H9 (cell line): ENCODE results near the gene LRRC27. TPM values are rescaled to one million over a fixed set of nuclear protein-coding genes. Genes with fewer than 3 reads are reported as not detected.

ENCODE experiments used
- DNase-seq: peaks from one replicate; pipeline ENCODE4 v3.0.0-alpha.2; 2017
- H2AFZ ChIP-seq: one replicate; pipeline ENCODE4 v1.6.1; 2013; ENCODE audit warnings: mild to moderate bottlenecking, low read length, control low read depth, moderate library complexity
- H2AK5ac ChIP-seq: 2 replicates; pipeline ENCODE4 v1.6.1; 2013; ENCODE audit warnings: low read length, control low read depth, mixed read lengths; ENCODE audit not compliant: insufficient read length
- H2BK120ac ChIP-seq: one replicate; pipeline ENCODE4 v1.6.1; 2013; ENCODE audit warnings: low read depth, mild to moderate bottlenecking, low read length, control low read depth, inconsistent platforms; ENCODE audit not compliant: poor library complexity, severe bottlenecking
- H2BK12ac ChIP-seq: 2 replicates; pipeline ENCODE4 v1.6.1; 2013; ENCODE audit warnings: low read length, control low read depth, mixed read lengths, low read depth; ENCODE audit not compliant: insufficient read length
- H2BK15ac ChIP-seq: 2 replicates; pipeline ENCODE4 v1.6.1; 2013; ENCODE audit warnings: low read depth, low read length, control low read depth
- H2BK20ac ChIP-seq: one replicate; pipeline ENCODE4 v1.6.1; 2013; ENCODE audit warnings: low read depth, mild to moderate bottlenecking, low read length, control low read depth, inconsistent platforms; ENCODE audit not compliant: poor library complexity, severe bottlenecking
- H2BK5ac ChIP-seq: 2 replicates; pipeline ENCODE4 v1.6.1; 2013; ENCODE audit warnings: low read length, control low read depth, mixed read lengths; ENCODE audit not compliant: insufficient read length
- H3K14ac ChIP-seq: 2 replicates; pipeline ENCODE4 v1.6.1; 2013; ENCODE audit warnings: low read length, control low read depth; ENCODE audit not compliant: insufficient read depth
- H3K18ac ChIP-seq: 2 replicates; pipeline ENCODE4 v1.6.1; 2013; ENCODE audit warnings: low read depth, mild to moderate bottlenecking, mixed read lengths, low read length, control low read depth; ENCODE audit not compliant: insufficient read length
- H3K23ac ChIP-seq: 2 replicates; pipeline ENCODE4 v1.6.1; 2013; ENCODE audit warnings: low read length, control low read depth, mixed read lengths, low read depth; ENCODE audit not compliant: insufficient read length
- H3K23me2 ChIP-seq: 2 replicates; pipeline ENCODE4 v1.6.1; 2013; ENCODE audit warnings: low read depth, mild to moderate bottlenecking, mixed read lengths, low read length, control low read depth; ENCODE audit not compliant: insufficient read length, poor library complexity, severe bottlenecking
- H3K27ac ChIP-seq: 2 replicates; pipeline ENCODE4 v1.5.1; 2013; ENCODE audit warnings: low read length, control low read depth, mixed read lengths, low read depth; ENCODE audit not compliant: insufficient read length
- H3K27me3 ChIP-seq: 2 replicates; pipeline ENCODE4 v1.6.1; 2013; ENCODE audit warnings: low read length, control low read depth, inconsistent platforms; ENCODE audit not compliant: insufficient read depth
- H3K4ac ChIP-seq: 2 replicates; pipeline ENCODE4 v1.6.1; 2013; ENCODE audit warnings: low read depth, mild to moderate bottlenecking, control low read depth, inconsistent platforms, low read length, moderate library complexity
- H3K4me1 ChIP-seq: 2 replicates; pipeline ENCODE4 v1.6.1; 2013; ENCODE audit warnings: low read length, control low read depth, inconsistent platforms; ENCODE audit not compliant: insufficient read depth
- H3K4me2 ChIP-seq: 2 replicates; pipeline ENCODE4 v1.6.1; 2013; ENCODE audit warnings: low read length, control low read depth, mixed read lengths; ENCODE audit not compliant: insufficient read length, insufficient read depth
- H3K56ac ChIP-seq: 2 replicates; pipeline ENCODE4 v1.6.1; 2013; ENCODE audit warnings: low read depth, mild to moderate bottlenecking, mixed read lengths, low read length, control low read depth; ENCODE audit not compliant: insufficient read length
- H3K79me1 ChIP-seq: 2 replicates; pipeline ENCODE4 v1.6.1; 2013; ENCODE audit warnings: low read depth, mild to moderate bottlenecking, moderate library complexity, low read length, control low read depth, inconsistent platforms; ENCODE audit not compliant: insufficient read depth, poor library complexity, severe bottlenecking
- H3K79me2 ChIP-seq: 2 replicates; pipeline ENCODE4 v1.6.1; 2013; ENCODE audit warnings: low read length, control low read depth, inconsistent platforms; ENCODE audit not compliant: insufficient read depth
- H3K9ac ChIP-seq: 2 replicates; pipeline ENCODE4 v1.6.1; 2013; ENCODE audit warnings: low read length, control low read depth, mixed read lengths; ENCODE audit not compliant: insufficient read length; ENCODE audit errors: extremely low read depth
- H3K9me3 ChIP-seq: one replicate; pipeline ENCODE4 v1.6.1; 2013; ENCODE audit warnings: low read depth, low read length, inconsistent platforms; ENCODE audit not compliant: control insufficient read depth
- H3T11ph ChIP-seq: one replicate; pipeline ENCODE4 v1.6.1; 2013; ENCODE audit warnings: mild to moderate bottlenecking, low read length, control low read depth, inconsistent platforms
- H4K20me1 ChIP-seq: one replicate; pipeline ENCODE4 v1.6.1; 2013; ENCODE audit not compliant: control insufficient read depth, insufficient read length, insufficient read depth
- H4K5ac ChIP-seq: 2 replicates; pipeline ENCODE4 v1.6.1; 2013; ENCODE audit warnings: low read depth, mild to moderate bottlenecking, mixed read lengths, low read length, control low read depth; ENCODE audit not compliant: insufficient read length
- H4K8ac ChIP-seq: replicated peaks from 2 replicates; pipeline ENCODE4 v1.6.1; 2013; ENCODE audit warnings: low read length, control low read depth, mixed read lengths, low read depth; ENCODE audit not compliant: insufficient read length
- H4K91ac ChIP-seq: 2 replicates; pipeline ENCODE4 v1.6.1; 2013; ENCODE audit warnings: low read depth, mild to moderate bottlenecking, moderate library complexity, mixed read lengths, low read length, control low read depth; ENCODE audit not compliant: insufficient read length
- H3K27ac Mint-ChIP-seq, 3 experiments: 2 replicates in 2 of 3; 3 replicates in 1 of 3; pipeline ENCODE4 v1.8.0; 2020 to 2021; ENCODE audit warnings: mixed read lengths in 3 of 3, mild to moderate bottlenecking in 1 of 3, moderate library complexity in 1 of 3
- H3K27me3 Mint-ChIP-seq: 2 replicates; pipeline ENCODE4 v1.8.0; 2021; ENCODE audit warnings: low read depth, mild to moderate bottlenecking, moderate library complexity, mixed read lengths
- H3K36me3 Mint-ChIP-seq, 3 experiments: 2 replicates in 2 of 3; 3 replicates in 1 of 3; pipeline ENCODE4 v1.8.0; 2020 to 2021; ENCODE audit warnings: low read depth in 3 of 3, mixed read lengths in 3 of 3; ENCODE audit not compliant: insufficient read depth in 1 of 3
- H3K4me1 Mint-ChIP-seq, 2 experiments: 2 replicates each; pipeline ENCODE4 v1.8.0; 2020; ENCODE audit warnings: mixed read lengths in 2 of 2
- H3K4me3 Mint-ChIP-seq, 2 experiments: 2 replicates in 1 of 2; 3 replicates in 1 of 2; pipeline ENCODE4 v1.8.0; 2020 to 2021; ENCODE audit warnings: mild to moderate bottlenecking in 2 of 2, mixed read lengths in 2 of 2, moderate library complexity in 1 of 2
- H3K9me3 Mint-ChIP-seq, 2 experiments: 2 replicates in 1 of 2; 3 replicates in 1 of 2; pipeline ENCODE4 v1.8.0; 2020; ENCODE audit warnings: mild to moderate bottlenecking in 2 of 2, mixed read lengths in 2 of 2, moderate library complexity in 1 of 2
- WGBS: extraction: QIAGEN DNeasy Blood & Tissue Kit; methylation state at CpG from one replicate; pipeline ENCODE4 v1.1.7; 2013; ENCODE audit warnings: missing lambda C conversion rate, low lambda C conversion rate, mixed read lengths; ENCODE audit not compliant: insufficient read length; ENCODE audit errors: extremely low coverage; 5-methylcytosine and 5-hydroxymethylcytosine counted together
- total RNA-seq: library from RNA; stranded (reverse); gene quantifications from 2 replicates; pipeline ENCODE4 v1.2.1, GENCODE V29; 2021
- TF ChIP-seq, protein P1 (sequence below): fragments of 200-600 bp; sonication (generic); conservative IDR thresholded peaks from 3 replicates; pipeline ENCODE4 v1.8.0; 2021; ENCODE audit warnings: antibody characterized with exemption, mild to moderate bottlenecking

The LRRC27 gene
- total RNA-seq, 1 experiment from 2014 or later, result 2.7 TPM

DNA sequence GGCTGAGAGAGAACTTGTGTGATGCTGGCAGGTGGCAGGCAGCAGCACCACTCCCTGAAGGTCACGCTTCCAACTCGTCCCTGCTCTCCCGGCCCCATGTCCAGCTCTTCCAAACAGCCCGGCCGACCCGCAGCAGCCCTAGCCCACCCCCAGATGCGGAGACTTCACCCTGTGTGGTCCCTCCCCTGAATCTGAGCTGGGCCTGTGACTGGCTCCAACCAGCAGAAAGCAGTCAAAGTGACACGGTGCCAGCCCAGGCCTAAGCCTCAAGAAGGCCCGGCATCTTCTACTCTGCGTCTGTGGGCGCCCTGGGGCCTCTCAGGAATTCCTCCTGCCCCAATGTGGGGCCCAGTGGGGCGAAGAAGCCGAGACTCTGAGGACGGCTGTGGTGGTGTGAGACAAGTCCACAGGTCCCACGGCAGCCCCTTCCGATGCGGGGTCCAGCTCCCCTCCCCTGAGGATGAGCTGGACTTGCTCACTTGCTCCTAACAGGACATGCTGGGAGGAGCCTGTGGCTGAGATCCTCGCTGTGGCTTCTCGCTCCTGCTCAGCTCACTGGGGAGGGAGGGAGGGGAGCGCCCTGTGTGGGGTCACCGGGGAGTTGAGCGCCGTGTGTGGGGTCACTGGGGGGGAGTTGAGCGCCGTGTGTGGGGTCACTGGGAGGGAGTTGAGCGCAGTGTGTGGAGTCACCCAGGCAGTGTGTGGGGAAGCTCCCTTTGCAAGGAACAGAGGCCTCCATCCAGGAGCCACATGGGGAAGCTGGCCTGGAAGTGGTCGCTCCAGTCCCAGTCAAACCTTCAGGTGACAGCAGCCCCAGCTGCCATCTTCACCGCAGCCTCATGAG is 33.7 kb upstream of the LRRC27 start:
- H4K8ac ChIP-seq, result no peak overlapping the region
- no peak overlapping the region for H3T11ph ChIP-seq
- no peak overlapping the region for H2BK5ac ChIP-seq
- H3K23ac ChIP-seq, result no peak overlapping the region
- no peaks in the 10 kb centered on the region for H3K4me1 ChIP-seq
- H4K20me1 ChIP-seq, result no peaks in the 10 kb centered on the region
- no peak overlapping the region for H2BK20ac ChIP-seq
- H3K9ac ChIP-seq, result no peak overlapping the region
- peak overlapping the region in 1 of 3 experiments; percentile 80; a peak in 1 of 7 replicates for H3K27ac Mint-ChIP-seq
- no peak overlapping the region for H3K56ac ChIP-seq
- no peak overlapping the region for H2AK5ac ChIP-seq
- peak; percentile 27 for DNase-seq
- H3K36me3 Mint-ChIP-seq, result no peaks in the 10 kb centered on the region
- no peaks in the 10 kb centered on the region for H3K23me2 ChIP-seq
- H2BK15ac ChIP-seq, result no peak overlapping the region
- H3K4me3 Mint-ChIP-seq, result no peak overlapping the region
- H3K4ac ChIP-seq, result no peak overlapping the region
- H4K5ac ChIP-seq, result no peak overlapping the region
- no peaks in the 10 kb centered on the region for H3K79me1 ChIP-seq
- no peaks in the 10 kb centered on the region for H3K79me2 ChIP-seq
- no peak overlapping the region for H3K27ac ChIP-seq
- H2BK120ac ChIP-seq, result no peak overlapping the region
- H3K27me3 Mint-ChIP-seq, result peaks cover 5% of the 10 kb centered on the region
- H3K4me1 Mint-ChIP-seq, result peaks cover 21 to 25% of the 10 kb centered on the region in 2 experiments
- no peaks in the 10 kb centered on the region for H3K27me3 ChIP-seq
- H2BK12ac ChIP-seq, result no peak overlapping the region
- H2AFZ ChIP-seq, result no peak overlapping the region
- no peaks in the 10 kb centered on the region for H3K9me3 ChIP-seq
- no peaks in the 10 kb centered on the region; a peak in 1 of 5 replicates for H3K9me3 Mint-ChIP-seq
- no peak overlapping the region for H4K91ac ChIP-seq
- H3K14ac ChIP-seq, result no peak overlapping the region; the same call in 1 of the 2 replicates
- no CpG with 5 or more reads among the region's 28 CpGs for WGBS
- TF ChIP-seq, protein P1, sequence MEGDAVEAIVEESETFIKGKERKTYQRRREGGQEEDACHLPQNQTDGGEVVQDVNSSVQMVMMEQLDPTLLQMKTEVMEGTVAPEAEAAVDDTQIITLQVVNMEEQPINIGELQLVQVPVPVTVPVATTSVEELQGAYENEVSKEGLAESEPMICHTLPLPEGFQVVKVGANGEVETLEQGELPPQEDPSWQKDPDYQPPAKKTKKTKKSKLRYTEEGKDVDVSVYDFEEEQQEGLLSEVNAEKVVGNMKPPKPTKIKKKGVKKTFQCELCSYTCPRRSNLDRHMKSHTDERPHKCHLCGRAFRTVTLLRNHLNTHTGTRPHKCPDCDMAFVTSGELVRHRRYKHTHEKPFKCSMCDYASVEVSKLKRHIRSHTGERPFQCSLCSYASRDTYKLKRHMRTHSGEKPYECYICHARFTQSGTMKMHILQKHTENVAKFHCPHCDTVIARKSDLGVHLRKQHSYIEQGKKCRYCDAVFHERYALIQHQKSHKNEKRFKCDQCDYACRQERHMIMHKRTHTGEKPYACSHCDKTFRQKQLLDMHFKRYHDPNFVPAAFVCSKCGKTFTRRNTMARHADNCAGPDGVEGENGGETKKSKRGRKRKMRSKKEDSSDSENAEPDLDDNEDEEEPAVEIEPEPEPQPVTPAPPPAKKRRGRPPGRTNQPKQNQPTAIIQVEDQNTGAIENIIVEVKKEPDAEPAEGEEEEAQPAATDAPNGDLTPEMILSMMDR, result no peak
- no peak overlapping the region for H3K4me2 ChIP-seq
- no peak overlapping the region for H3K18ac ChIP-seq
